Measurements from ENCODE around the gene NAV2. TPM values are rescaled to one million over a fixed set of nuclear protein-coding genes. Genes with fewer than 3 reads are reported as not detected.

The NAV2 gene
- total RNA-seq, 1 experiment from 2014 or later = 2.1 TPM

GRCh38 chr11:19972091-19972490, 259.5 kb downstream of the NAV2 start:
- CTCF ChIA-PET = no interaction called here
- no peaks in the 10 kb centered on the region for H3K9me3 ChIP-seq (ENCODE audit: control insufficient read depth in 1 of 2, insufficient read depth in 1 of 2, low read depth in 1 of 2, low read length in 2 of 2)
- no peaks in the 10 kb centered on the region for H3K36me3 ChIP-seq (ENCODE audit: control insufficient read depth in 1 of 2, insufficient read depth in 2 of 2, low read length in 2 of 2)
- no peaks in the 10 kb centered on the region for H4K20me1 ChIP-seq (ENCODE audit: insufficient read depth)
- H3K9ac ChIP-seq (ENCODE audit: low read length) = no peak overlapping the region
- no peak overlapping the region for H3K4me3 ChIP-seq (replicated peaks in 1 of 2; ENCODE audit: low read depth in 1 of 2, low read length in 2 of 2)
- H2AFZ ChIP-seq (ENCODE audit: low read depth, low read length, poor library complexity, severe bottlenecking) = no peak overlapping the region
- no peak for TF ChIP-seq REST (IDR thresholded peaks at IDR 0.05; ENCODE audit: low read depth)
- TF ChIP-seq ZNF274 (IDR thresholded peaks at IDR 0.05; ENCODE audit: low read depth, low read length) = no peak
- TF ChIP-seq POLR2AphosphoS5 (IDR thresholded peaks at IDR 0.05; ENCODE audit: low read depth, low read length) = no peak
- no peak for TF ChIP-seq ATF3 (IDR thresholded peaks at IDR 0.05)
- TF ChIP-seq CTCF (IDR thresholded peaks at IDR 0.05 in 2 of 3, conservative IDR thresholded peaks at IDR 0.05 in 1 of 3; ENCODE audit: borderline replicate concordance in 1 of 3, insufficient read depth in 1 of 3, low read depth in 2 of 3, low read length in 2 of 3) = no peak
- TF ChIP-seq ELF1 (IDR thresholded peaks at IDR 0.05; ENCODE audit: borderline replicate concordance, low read depth) = no peak
- TF ChIP-seq YY1 (IDR thresholded peaks at IDR 0.05; ENCODE audit: extremely low read depth, insufficient replicate concordance, low read depth, low read length) = no peak
- TF ChIP-seq CEBPB (IDR thresholded peaks at IDR 0.05; ENCODE audit: low read depth) = no peak
- TF ChIP-seq FOSL1 (IDR thresholded peaks at IDR 0.05; ENCODE audit: low read depth) = no peak
- TF ChIP-seq ZFX (IDR thresholded peaks at IDR 0.05) = no peak
- TF ChIP-seq EZH2 (IDR thresholded peaks at IDR 0.05) = no peak
- no peak for TF ChIP-seq EGR1 (IDR thresholded peaks at IDR 0.05; ENCODE audit: low read depth)
- POLR2A ChIA-PET = no interaction called here
- intact Hi-C loops (cut with micrococcal nuclease) = no loop called here
- no peaks in the 10 kb centered on the region; the same call in 1 of the 2 replicates for H3K27me3 ChIP-seq (ENCODE audit: insufficient read depth, low read length)
- H3K4me2 ChIP-seq (ENCODE audit: low read length) = no peak overlapping the region
- H3K27ac ChIP-seq (ENCODE audit: low read depth, low read length) = no peak overlapping the region
- RAD21 ChIA-PET (ENCODE audit: low non-redundant PET in 1 of 2, low total read pairs in 2 of 2, uncharacterized antibody in 2 of 2, unreplicated experiment in 2 of 2) = no interaction called here
- BruUV-seq (replicated peaks) = no TSS peak
- no peaks in the 10 kb centered on the region for H3K9me2 ChIP-seq (ENCODE audit: insufficient read depth)
- DNase-seq (ENCODE audit: low read depth, low spot score) = no peak
- H3K4me1 ChIP-seq (ENCODE audit: control insufficient read depth in 1 of 2, insufficient read depth in 2 of 2, low read length in 2 of 2) = no peaks in the 10 kb centered on the region
- no peak for ATAC-seq
- H3K79me2 ChIP-seq (ENCODE audit: insufficient read depth, low read length) = no peaks in the 10 kb centered on the region

Measured in HCT116 (cell line).